HepG2 (cell line): ENCODE results near the gene STKLD1. TPM values are rescaled to one million over a fixed set of nuclear protein-coding genes. Genes with fewer than 3 reads are reported as not detected.
A peak's percentile ranks its signal among the peaks of the same experiment; 100 is the strongest.

Experiments
- ATAC-seq: fragments of 200-7000 bp; cut with Tn5 transposase; 3 replicates; pipeline ENCODE4 v1.9.1; 2020; ENCODE audit warnings: mild to moderate bottlenecking, moderate library complexity
- BruUV-seq: library from RNA; stranded (reverse); fragments of 400-500 nt; replicated peaks from 2 replicates; lab custom pipeline; 2021; lab: Mats Ljungman, UMichigan
- CTCF ChIA-PET: fragments of 300-600 bp; formaldehyde crosslinking; extraction: SDS; loops from one replicate; lab custom pipeline; 2021; ENCODE audit warnings: low total read pairs, inconsistent platforms, low intra/inter-chr PET ratio; lab: Yijun Ruan, JAX
- POLR2A ChIA-PET: fragments of 350-600 bp; sonication (Branson Sonifier 250); formaldehyde crosslinking; loops from one replicate; lab custom pipeline; 2020; ENCODE audit warnings: antibody characterized with exemption, inconsistent platforms; lab: Yijun Ruan, JAX
- DNase-seq: peaks from one replicate; pipeline ENCODE4 v3.0.0-alpha.2; 2015; ENCODE audit warnings: low spot score
- FAIRE-seq: peaks from 3 replicates; lab custom pipeline; 2011; peaks lifted over from hg19 to GRCh38; lab: Jason Lieb, UNC
- H2AFZ ChIP-seq: one replicate; pipeline ENCODE4 v1.6.1; 2011; ENCODE audit warnings: low read length, inconsistent platforms
- H3K27ac ChIP-seq: fragments of 300-600 bp; 3 replicates; pipeline ENCODE4 v1.8.0; 2011; ENCODE audit warnings: mixed run types, mild to moderate bottlenecking, mixed read lengths, low read length, inconsistent platforms; ENCODE audit not compliant: insufficient read depth; ENCODE audit errors: extremely low read length
- H3K27me3 ChIP-seq, 2 experiments: fragments of 200-600 bp in 1 of 2; 2 replicates in 1 of 2; 3 replicates in 1 of 2; pipeline versions ENCODE4 v1.6.0 to v1.8.0; 2011; ENCODE audit warnings: low read length in 2 of 2, mild to moderate bottlenecking in 2 of 2, moderate library complexity in 2 of 2, inconsistent platforms in 1 of 2; ENCODE audit not compliant: insufficient read depth in 2 of 2, control insufficient read depth in 1 of 2
- H3K36me3 ChIP-seq, 2 experiments: fragments of 200-600 bp in 1 of 2; replicated peaks in 1 of 2; 2 replicates in 1 of 2; 3 replicates in 1 of 2; pipeline versions ENCODE4 v1.5.1 to v1.8.0; 2011; ENCODE audit warnings: low read length in 2 of 2, inconsistent platforms in 1 of 2; ENCODE audit not compliant: insufficient read depth in 2 of 2, control insufficient read depth in 1 of 2
- H3K4me1 ChIP-seq: 2 replicates; pipeline ENCODE4 v1.5.1; 2012; ENCODE audit warnings: low read length, inconsistent platforms; ENCODE audit not compliant: insufficient read depth
- H3K4me2 ChIP-seq: 2 replicates; pipeline ENCODE4 v1.6.0; 2011; ENCODE audit warnings: low read depth, low read length, inconsistent platforms
- H3K4me3 ChIP-seq, 3 experiments: fragments of 200-600 bp in 1 of 3; sonication (generic), shearing (Covaris generic) in 1 of 3; replicated peaks in 1 of 3; 2 replicates each; pipeline ENCODE4 v1.5.1; 2011 to 2016; ENCODE audit warnings: low read length in 3 of 3, inconsistent platforms in 2 of 3, low read depth in 2 of 3, mild to moderate bottlenecking in 2 of 3, control low read depth in 1 of 3, mixed read lengths in 1 of 3; ENCODE audit not compliant: insufficient read depth in 1 of 3
- H3K79me2 ChIP-seq: one replicate; pipeline ENCODE4 v1.6.1; 2011; ENCODE audit warnings: low read length, inconsistent platforms; ENCODE audit not compliant: insufficient read depth
- H3K9ac ChIP-seq: 2 replicates; pipeline ENCODE4 v1.6.0; 2011; ENCODE audit warnings: mild to moderate bottlenecking, low read depth, low read length, inconsistent platforms; ENCODE audit not compliant: insufficient read depth
- H3K9me3 ChIP-seq: 2 replicates; pipeline ENCODE4 v1.5.1; 2012; ENCODE audit warnings: mild to moderate bottlenecking, low read length
- H4K20me1 ChIP-seq: 2 replicates; pipeline ENCODE4 v1.6.0; 2011; ENCODE audit warnings: inconsistent platforms, mild to moderate bottlenecking, low read length, moderate library complexity; ENCODE audit not compliant: insufficient read depth
- EED ChIP-seq: sonication (generic); formaldehyde crosslinking; IDR thresholded peaks from 2 replicates; pipeline ENCODE4 v1.5.0; 2020; ENCODE audit warnings: mild to moderate bottlenecking, missing genetic modification reagents
- HDAC1 ChIP-seq: sonication (generic); formaldehyde crosslinking; IDR thresholded peaks from 2 replicates; pipeline ENCODE4 v1.5.1; 2020; ENCODE audit warnings: mild to moderate bottlenecking, missing genetic modification reagents
- HNRNPK ChIP-seq: fragments of 200-400 bp; formaldehyde crosslinking; IDR thresholded peaks from 2 replicates; pipeline ENCODE4 v1.6.1; 2018; ENCODE audit warnings: low read length, low read depth, moderate library complexity, mild to moderate bottlenecking; ENCODE audit not compliant: poor library complexity, severe bottlenecking
- HNRNPLL ChIP-seq: fragments of 200-400 bp; formaldehyde crosslinking; IDR thresholded peaks from 2 replicates; pipeline ENCODE4 v1.6.1; 2017; ENCODE audit warnings: mild to moderate bottlenecking, low read depth, low read length; ENCODE audit not compliant: poor library complexity, severe bottlenecking
- KDM2A ChIP-seq: sonication (generic); formaldehyde crosslinking; IDR thresholded peaks from 2 replicates; pipeline ENCODE4 v1.4.0; 2020; ENCODE audit warnings: low read depth, missing genetic modification reagents, borderline replicate concordance
- PCBP1 ChIP-seq: fragments of 200-400 bp; formaldehyde crosslinking; IDR thresholded peaks from 2 replicates; pipeline ENCODE4 v1.6.1; 2017; ENCODE audit warnings: mild to moderate bottlenecking, low read depth, low read length, borderline replicate concordance
- RAD21 ChIP-seq: fragments of 450-650 bp; formaldehyde crosslinking; IDR thresholded peaks from 2 replicates; pipeline ENCODE4 v1.5.0; 2020; ENCODE audit warnings: mild to moderate bottlenecking
- SAP130 ChIP-seq: IDR thresholded peaks from 2 replicates; pipeline ENCODE4 v1.6.1; 2016; ENCODE audit warnings: low read depth
- STAG1 ChIP-seq: sonication (generic); formaldehyde crosslinking; IDR thresholded peaks from 2 replicates; pipeline ENCODE4 v1.4.0; 2020; ENCODE audit warnings: missing genetic modification reagents
- XRCC5 ChIP-seq: fragments of 200-400 bp; formaldehyde crosslinking; optimal IDR thresholded peaks from 2 replicates; pipeline ENCODE3; 2017; ENCODE audit warnings: mild to moderate bottlenecking, low read length
- ZFX ChIP-seq: sonication (generic); formaldehyde crosslinking; IDR thresholded peaks from 2 replicates; pipeline ENCODE4 v1.4.0; 2020; ENCODE audit warnings: mild to moderate bottlenecking, low read depth, missing genetic modification reagents, moderate library complexity
- ZFY ChIP-seq: sonication (generic); formaldehyde crosslinking; IDR thresholded peaks from 2 replicates; pipeline ENCODE4 v1.4.0; 2020; ENCODE audit warnings: missing genetic modification reagents
- ZNF10 ChIP-seq: sonication (generic); formaldehyde crosslinking; IDR thresholded peaks from 2 replicates; pipeline ENCODE4 v1.4.0; 2020; ENCODE audit warnings: mild to moderate bottlenecking, low read depth, missing genetic modification reagents, borderline replicate concordance
- ZNF274 ChIP-seq: sonication (generic); formaldehyde crosslinking; IDR thresholded peaks from 2 replicates; pipeline ENCODE4 v1.5.1; 2020; ENCODE audit warnings: mild to moderate bottlenecking, missing genetic modification reagents
- ZNF510 ChIP-seq: sonication (generic); formaldehyde crosslinking; IDR thresholded peaks from 2 replicates; pipeline ENCODE4 v1.4.0; 2020; ENCODE audit warnings: low read depth, mild to moderate bottlenecking, missing genetic modification reagents
- WGBS: methylation state at CpG from one replicate; pipeline ENCODE4 v1.1.6; 2017; ENCODE audit warnings: low lambda C conversion rate; 5-methylcytosine and 5-hydroxymethylcytosine counted together
- in situ Hi-C: cut with HindIII; loops from 2 replicates; pipeline ENCODE4 v1.10.0; 2017; ENCODE audit warnings: low pct_unique_long_range_greater_than_20kb; ENCODE audit not compliant: extremely low pct_ligation_motif_present
- intact Hi-C: fragments of 100-400 bp; cut with micrococcal nuclease; formaldehyde crosslinking; loops from one replicate; pipeline ENCODE4 v1.10.0; 2022; ENCODE audit not compliant: unreplicated experiment
- polyA plus RNA-seq, 8 experiments: library from polyadenylated mRNA; depleted of rRNA in 3 of 8; stranded (reverse) in 7 of 8; unstranded in 1 of 8; fragments of >200 nt; fragmentation: Illumina TruSeq in 4 of 8; extraction: Trizol in 4 of 8; gene quantifications; 2 replicates each; pipeline versions ENCODE4 v1.2.1 to v1.2.3, GENCODE V29; 2011 to 2016; ENCODE audit warnings: low read depth in 4 of 8, missing spikeins in 1 of 8, mixed read lengths in 1 of 8; ENCODE audit not compliant: insufficient read depth in 1 of 8
- total RNA-seq, 5 experiments: library from RNA; depleted of rRNA; stranded (reverse); fragments of >200 nt; fragmentation: Illumina TruSeq; extraction: Trizol; gene quantifications; 2 replicates each; pipeline ENCODE4 v1.2.3, GENCODE V29; 2016; ENCODE audit warnings: low read depth in 1 of 5
- TF ChIP-seq, protein P1 (sequence below): sonication (generic); formaldehyde crosslinking; IDR thresholded peaks from 2 replicates; pipeline ENCODE4 v1.5.0; 2020; ENCODE audit warnings: missing genetic modification reagents, mild to moderate bottlenecking, borderline replicate concordance
- TF ChIP-seq, protein P2 (sequence below): IDR thresholded peaks from 2 replicates; pipeline ENCODE4 v1.6.1; 2016; ENCODE audit warnings: control low read depth
- TF ChIP-seq, protein P3 (sequence below): sonication (generic); formaldehyde crosslinking; IDR thresholded peaks from 2 replicates; pipeline ENCODE4 v1.5.1; 2020; ENCODE audit warnings: mild to moderate bottlenecking, missing genetic modification reagents, moderate library complexity
- TF ChIP-seq, protein P4 (sequence below): sonication (generic); formaldehyde crosslinking; IDR thresholded peaks from 2 replicates; pipeline ENCODE4 v1.4.0; 2020; ENCODE audit warnings: mild to moderate bottlenecking, missing genetic modification reagents
- TF ChIP-seq, protein P5 (sequence below): sonication (generic); formaldehyde crosslinking; IDR thresholded peaks from 2 replicates; pipeline ENCODE4 v1.5.0; 2020; ENCODE audit warnings: mild to moderate bottlenecking, missing genetic modification reagents, moderate library complexity

Gene STKLD1
- total and polyA plus RNA-seq, 2 of the 13 experiments (the other 11 are each of a cell fraction or from before 2014, with no cell fraction given) = 1.5 to 2.2 TPM

DNA sequence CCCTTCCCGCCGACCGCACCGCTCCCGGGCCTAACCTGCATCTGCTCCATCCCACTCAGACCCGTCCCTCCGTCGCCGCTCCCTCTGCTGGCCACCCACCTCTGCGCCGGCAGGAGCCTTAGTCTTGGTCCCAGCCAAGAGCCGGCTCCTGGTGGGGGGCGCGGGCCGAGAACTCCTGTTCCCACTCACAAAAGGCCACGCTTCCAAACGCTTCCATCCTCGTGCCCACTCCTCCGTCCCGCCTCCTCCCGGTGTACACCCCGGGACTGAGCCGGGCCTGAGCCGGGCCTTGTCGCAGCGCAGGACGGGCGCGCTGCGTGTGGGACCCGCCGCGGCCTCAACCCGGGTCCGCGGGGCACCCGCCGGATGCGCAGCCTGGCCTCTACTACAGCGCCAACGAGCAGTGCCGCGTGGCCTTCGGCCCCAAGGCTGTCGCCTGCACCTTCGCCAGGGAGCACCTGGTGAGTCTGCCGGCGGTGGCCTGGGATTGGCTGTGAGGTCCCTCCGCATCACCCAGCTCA lies 53.5 kb downstream of the STKLD1 start:
- Histone ChIP-seq H4K20me1 (no peaks in the 10 kb centered on the region), H3K27ac (no peak overlapping the region), H3K9ac (no peak overlapping the region), H3K9me3 (no peaks in the 10 kb centered on the region), H3K4me3 (no peak overlapping the region), H3K4me1 (peaks cover 25% of the 10 kb centered on the region), H3K79me2 (no peaks in the 10 kb centered on the region), H3K36me3 (no peaks in the 10 kb centered on the region), H2AFZ (no peak overlapping the region), H3K27me3 (no peaks in the 10 kb centered on the region; a peak in 1 of 5 replicates), H3K4me2 (no peak overlapping the region)
- peak; percentile 78 for ATAC-seq
- FAIRE-seq = no peak
- POLR2A ChIA-PET = no interaction called here
- in situ Hi-C loops (no loop called here), intact Hi-C loops (no loop called here)
- peak; percentile 21 for DNase-seq
- 62% methylated on average over 42 of the region's 49 CpGs for WGBS
- BruUV-seq = no TSS peak
- CTCF ChIA-PET = no interaction called here
- peak; percentile 76 for TF ChIP-seq HNRNPK
- TF ChIP-seq ZFY (CRISPR knock-in tag) = 0 out of 2 replicates have a peak, but pooled peaks have one; percentile 9
- TF ChIP-seq HNRNPLL = peak; percentile 52
- 0 out of 2 replicates have a peak, but pooled peaks have one; percentile 54 for TF ChIP-seq PCBP1
- TF ChIP-seq KDM2A (CRISPR knock-in tag) = peak; percentile 67; the same call in 1 of the 2 replicates
- no peak for TF ChIP-seq EED (CRISPR knock-in tag)
- TF ChIP-seq ZNF274 (CRISPR knock-in tag) = 0 out of 2 replicates have a peak, but pooled peaks have one; percentile 56
- TF ChIP-seq RAD21 = peak; percentile 50; the same call in 1 of the 2 replicates
- TF ChIP-seq STAG1 (CRISPR knock-in tag) = peak; percentile 46
- TF ChIP-seq HDAC1 (CRISPR knock-in tag) = 0 out of 2 replicates have a peak, but pooled peaks have one; percentile 25
- TF ChIP-seq, protein P1, sequence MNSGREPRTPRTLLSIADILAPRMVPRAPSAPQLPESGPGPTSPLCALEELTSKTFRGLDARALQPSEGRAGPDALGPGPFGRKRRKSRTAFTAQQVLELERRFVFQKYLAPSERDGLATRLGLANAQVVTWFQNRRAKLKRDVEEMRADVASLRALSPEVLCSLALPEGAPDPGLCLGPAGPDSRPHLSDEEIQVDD (CRISPR knock-in tag) = no peak
- TF ChIP-seq XRCC5 = peak; percentile 27
- TF ChIP-seq, protein P2, sequence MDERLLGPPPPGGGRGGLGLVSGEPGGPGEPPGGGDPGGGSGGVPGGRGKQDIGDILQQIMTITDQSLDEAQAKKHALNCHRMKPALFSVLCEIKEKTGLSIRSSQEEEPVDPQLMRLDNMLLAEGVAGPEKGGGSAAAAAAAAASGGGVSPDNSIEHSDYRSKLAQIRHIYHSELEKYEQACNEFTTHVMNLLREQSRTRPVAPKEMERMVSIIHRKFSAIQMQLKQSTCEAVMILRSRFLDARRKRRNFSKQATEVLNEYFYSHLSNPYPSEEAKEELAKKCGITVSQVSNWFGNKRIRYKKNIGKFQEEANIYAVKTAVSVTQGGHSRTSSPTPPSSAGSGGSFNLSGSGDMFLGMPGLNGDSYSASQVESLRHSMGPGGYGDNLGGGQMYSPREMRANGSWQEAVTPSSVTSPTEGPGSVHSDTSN (CRISPR knock-in tag) = no peak
- TF ChIP-seq ZNF10 (CRISPR knock-in tag) = no peak
- TF ChIP-seq ZFX (CRISPR knock-in tag) = peak; percentile 47; the same call in 1 of the 2 replicates
- TF ChIP-seq, protein P3, sequence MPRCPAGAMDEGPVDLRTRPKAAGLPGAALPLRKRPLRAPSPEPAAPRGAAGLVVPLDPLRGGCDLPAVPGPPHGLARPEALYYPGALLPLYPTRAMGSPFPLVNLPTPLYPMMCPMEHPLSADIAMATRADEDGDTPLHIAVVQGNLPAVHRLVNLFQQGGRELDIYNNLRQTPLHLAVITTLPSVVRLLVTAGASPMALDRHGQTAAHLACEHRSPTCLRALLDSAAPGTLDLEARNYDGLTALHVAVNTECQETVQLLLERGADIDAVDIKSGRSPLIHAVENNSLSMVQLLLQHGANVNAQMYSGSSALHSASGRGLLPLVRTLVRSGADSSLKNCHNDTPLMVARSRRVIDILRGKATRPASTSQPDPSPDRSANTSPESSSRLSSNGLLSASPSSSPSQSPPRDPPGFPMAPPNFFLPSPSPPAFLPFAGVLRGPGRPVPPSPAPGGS (CRISPR knock-in tag) = peak; percentile 32; the same call in 1 of the 2 replicates
- TF ChIP-seq ZNF510 = no peak
- TF ChIP-seq, protein P4, sequence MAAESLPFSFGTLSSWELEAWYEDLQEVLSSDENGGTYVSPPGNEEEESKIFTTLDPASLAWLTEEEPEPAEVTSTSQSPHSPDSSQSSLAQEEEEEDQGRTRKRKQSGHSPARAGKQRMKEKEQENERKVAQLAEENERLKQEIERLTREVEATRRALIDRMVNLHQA = no peak
- 0 out of 2 replicates have a peak, but pooled peaks have one; percentile 18 for TF ChIP-seq SAP130 (CRISPR knock-in tag)
- TF ChIP-seq, protein P5, sequence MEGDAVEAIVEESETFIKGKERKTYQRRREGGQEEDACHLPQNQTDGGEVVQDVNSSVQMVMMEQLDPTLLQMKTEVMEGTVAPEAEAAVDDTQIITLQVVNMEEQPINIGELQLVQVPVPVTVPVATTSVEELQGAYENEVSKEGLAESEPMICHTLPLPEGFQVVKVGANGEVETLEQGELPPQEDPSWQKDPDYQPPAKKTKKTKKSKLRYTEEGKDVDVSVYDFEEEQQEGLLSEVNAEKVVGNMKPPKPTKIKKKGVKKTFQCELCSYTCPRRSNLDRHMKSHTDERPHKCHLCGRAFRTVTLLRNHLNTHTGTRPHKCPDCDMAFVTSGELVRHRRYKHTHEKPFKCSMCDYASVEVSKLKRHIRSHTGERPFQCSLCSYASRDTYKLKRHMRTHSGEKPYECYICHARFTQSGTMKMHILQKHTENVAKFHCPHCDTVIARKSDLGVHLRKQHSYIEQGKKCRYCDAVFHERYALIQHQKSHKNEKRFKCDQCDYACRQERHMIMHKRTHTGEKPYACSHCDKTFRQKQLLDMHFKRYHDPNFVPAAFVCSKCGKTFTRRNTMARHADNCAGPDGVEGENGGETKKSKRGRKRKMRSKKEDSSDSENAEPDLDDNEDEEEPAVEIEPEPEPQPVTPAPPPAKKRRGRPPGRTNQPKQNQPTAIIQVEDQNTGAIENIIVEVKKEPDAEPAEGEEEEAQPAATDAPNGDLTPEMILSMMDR (CRISPR knock-in tag) = peak; percentile 76
